Subcutaneous abdominal adipose tissue (tissue), 5 donors: Measurements from ENCODE around the gene NIT1.

ENCODE experiments used
- H3K27ac ChIP-seq: one replicate; pipeline ENCODE4 v1.7.0; 2013; ENCODE audit warnings: low read depth, mild to moderate bottlenecking, inconsistent platforms, low read length, moderate library complexity
- H3K27me3 ChIP-seq, 5 donors: one replicate each; pipeline ENCODE4 v1.7.0; 2013; ENCODE audit warnings: low read length in 5 of 5, inconsistent platforms in 1 of 5; ENCODE audit not compliant: control insufficient read depth in 5 of 5, insufficient read depth in 4 of 5
- H3K36me3 ChIP-seq, 5 donors: one replicate each; pipeline ENCODE4 v1.7.0; 2013; ENCODE audit warnings: low read length in 5 of 5; ENCODE audit not compliant: control insufficient read depth in 5 of 5, insufficient read depth in 5 of 5
- H3K4me1 ChIP-seq, 5 donors: one replicate each; pipeline ENCODE4 v1.7.0; 2013; ENCODE audit warnings: low read length in 5 of 5, mild to moderate bottlenecking in 3 of 5, moderate library complexity in 1 of 5; ENCODE audit not compliant: control insufficient read depth in 5 of 5, insufficient read depth in 5 of 5
- H3K4me3 ChIP-seq, 5 donors: one replicate each; pipeline ENCODE4 v1.7.0; 2013; ENCODE audit warnings: low read length in 5 of 5, low read depth in 1 of 5
- H3K9ac ChIP-seq, 5 donors: one replicate each; pipeline ENCODE4 v1.7.0; 2013; ENCODE audit warnings: low read length in 5 of 5, mild to moderate bottlenecking in 4 of 5, moderate library complexity in 3 of 5
- H3K9me3 ChIP-seq, 5 donors: one replicate each; pipeline ENCODE4 v1.7.0; 2013; ENCODE audit warnings: low read length in 5 of 5; ENCODE audit not compliant: control insufficient read depth in 5 of 5
- donor health status: healthy.
- donor health status: healthy.
- donor health status: healthy.
- donor health status: healthy.
- donor health status: healthy.

The NIT1 gene, protein sequence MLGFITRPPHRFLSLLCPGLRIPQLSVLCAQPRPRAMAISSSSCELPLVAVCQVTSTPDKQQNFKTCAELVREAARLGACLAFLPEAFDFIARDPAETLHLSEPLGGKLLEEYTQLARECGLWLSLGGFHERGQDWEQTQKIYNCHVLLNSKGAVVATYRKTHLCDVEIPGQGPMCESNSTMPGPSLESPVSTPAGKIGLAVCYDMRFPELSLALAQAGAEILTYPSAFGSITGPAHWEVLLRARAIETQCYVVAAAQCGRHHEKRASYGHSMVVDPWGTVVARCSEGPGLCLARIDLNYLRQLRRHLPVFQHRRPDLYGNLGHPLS

DNA sequence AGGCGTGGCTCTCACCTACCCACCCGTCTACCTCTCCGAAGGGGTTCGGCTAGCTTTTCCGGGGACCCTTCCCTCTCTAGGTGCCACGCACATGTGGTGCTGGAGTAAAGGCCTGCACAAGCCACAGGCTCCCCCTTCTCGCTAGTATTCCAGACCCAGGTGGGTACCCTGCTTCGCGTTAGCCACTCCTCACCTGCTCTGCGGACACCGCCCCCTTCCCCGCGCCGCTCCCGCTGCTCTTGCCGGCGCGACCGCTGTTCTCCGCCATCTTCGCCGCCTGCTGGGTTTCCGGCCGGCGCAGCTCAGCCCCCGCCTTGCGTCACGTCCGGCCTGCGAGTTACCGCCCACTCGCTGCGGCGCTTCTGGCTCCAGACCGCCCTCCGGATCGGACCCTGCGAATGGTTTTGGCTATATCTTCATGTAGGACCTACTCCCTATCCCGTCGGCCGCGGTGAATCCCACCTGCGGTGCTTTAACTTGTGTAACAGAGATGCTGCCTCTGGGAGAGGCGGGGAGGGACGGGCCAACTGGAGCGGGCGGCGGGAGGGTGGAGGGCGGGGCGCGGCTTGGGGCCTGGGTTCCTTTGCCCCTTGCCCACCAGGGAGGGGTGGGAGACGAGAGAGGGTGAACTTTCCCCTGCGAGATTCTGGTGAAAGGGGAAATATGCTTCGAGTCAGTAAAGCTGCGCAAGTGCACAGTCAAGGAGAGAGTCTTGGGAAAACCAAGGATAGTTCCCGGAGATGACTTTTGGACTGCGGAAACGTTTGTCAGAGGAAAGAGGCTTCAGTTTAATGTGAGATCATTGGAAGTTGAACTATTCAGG lies at the start of gene NIT1, which contains the start of gene PFDN2:
NIT1 (plus strand) TSS at position 347 of the 823 bp plus-strand sequence; CDS start at position 419, 72 bp downstream.
PFDN2 (minus strand) TSS at position 279 of the 823 bp plus-strand sequence; CDS start at position 268, 11 bp downstream.
- Histone ChIP-seq H3K9me3 (no peaks in the 10 kb centered on the region), H3K27me3 (no peaks in the 10 kb centered on the region), H3K4me1 (peaks cover 12 to 69% (median 56%) of the 10 kb centered on the region in 5 donors), H3K27ac (peak within 1 kb of the TSS; percentile 99), H3K9ac (peak within 1 kb of the TSS; percentile 99 to 100 (median 100)), H3K36me3 (peaks cover 12 to 38% (median 31%) of the 10 kb centered on the region in 5 donors), H3K4me3 (peak within 1 kb of the TSS; percentile 100)

DNA sequence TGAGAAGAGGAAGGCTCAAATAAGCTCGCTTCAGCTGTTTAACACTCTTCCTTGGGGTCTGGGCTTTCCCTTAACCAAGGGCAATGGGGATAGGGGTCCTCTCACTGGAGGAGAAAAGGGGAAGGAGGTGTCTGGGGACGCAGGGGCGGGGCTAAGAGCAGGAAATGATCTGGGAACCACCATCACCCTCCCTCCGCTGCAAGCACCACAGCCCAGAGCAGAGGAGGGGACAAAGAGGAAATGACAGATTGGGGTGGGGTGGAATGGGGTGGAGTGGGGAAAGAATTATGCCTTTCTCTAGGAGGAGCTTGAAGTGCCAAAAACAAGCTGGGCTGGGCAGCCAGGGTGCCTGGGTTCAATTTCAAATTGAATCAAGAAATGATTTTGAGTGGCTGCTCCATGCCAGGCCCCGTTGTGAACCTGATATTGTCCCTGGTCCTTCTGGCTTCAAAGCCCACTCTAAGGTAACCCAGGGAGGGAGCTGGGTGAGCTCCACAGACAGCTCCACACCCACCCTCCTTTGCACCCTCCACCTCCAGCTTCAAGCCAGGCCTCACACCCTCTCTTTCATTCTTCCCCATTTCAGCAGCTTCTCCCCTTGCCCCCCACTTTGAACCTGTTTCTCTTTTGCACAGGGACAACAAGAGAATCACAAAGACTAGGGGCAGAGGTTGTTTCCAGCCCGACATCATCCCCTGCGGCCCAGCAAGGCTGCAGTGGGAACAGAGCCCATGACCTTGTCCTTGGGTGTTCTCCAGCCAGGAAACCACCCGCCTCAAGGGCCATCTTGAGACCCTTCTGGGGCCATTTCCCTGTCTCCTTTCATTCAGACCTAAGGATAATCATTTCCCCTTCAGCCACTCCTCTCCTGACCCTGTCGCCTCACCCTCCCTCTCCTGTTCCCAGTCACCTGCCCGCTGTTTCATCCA lies 49.3 kb upstream of the NIT1 start:
- H3K4me3 ChIP-seq, result peak overlapping the region; percentile 45 to 73 (median 59)
- peaks cover 0 to 16% (median 8%) of the 10 kb centered on the region in 5 donors for H3K4me1 ChIP-seq
- H3K27ac ChIP-seq, result peak overlapping the region; percentile 37
- H3K9ac ChIP-seq, result peak overlapping the region in 4 of 5 donors; percentile 41 to 68 (median 62)
- no peaks in the 10 kb centered on the region for H3K36me3 ChIP-seq
- no peaks in the 10 kb centered on the region for H3K9me3 ChIP-seq
- H3K27me3 ChIP-seq, result no peaks in the 10 kb centered on the region

DNA sequence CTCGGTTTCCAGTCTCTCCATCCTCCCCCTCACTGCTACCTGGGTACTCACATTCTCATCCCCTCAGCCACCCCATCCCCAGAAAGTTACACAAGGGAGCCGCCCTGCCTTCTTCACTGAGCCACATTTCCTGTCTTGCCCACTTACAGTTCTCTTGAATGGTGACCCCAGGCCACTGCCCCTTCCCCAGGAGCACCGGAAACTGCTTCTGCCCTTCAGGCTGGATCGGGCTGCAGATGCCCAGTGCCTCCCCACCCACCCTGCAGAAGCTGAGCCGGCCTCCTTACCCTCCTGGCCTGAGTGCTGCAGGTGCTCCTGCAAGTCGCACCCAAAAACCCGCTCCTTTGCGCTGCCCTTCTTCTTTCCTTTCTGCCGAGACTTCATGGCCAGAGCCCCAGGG lies 48.7 kb upstream of the NIT1 start:
- H3K4me3 ChIP-seq, result peak overlapping the region; percentile 45 to 73 (median 59)
- H3K9ac ChIP-seq, result peak overlapping the region in 4 of 5 donors; percentile 41 to 68 (median 62)
- H3K36me3 ChIP-seq, result no peaks in the 10 kb centered on the region
- no peaks in the 10 kb centered on the region for H3K9me3 ChIP-seq
- peak overlapping the region; percentile 37 for H3K27ac ChIP-seq
- H3K4me1 ChIP-seq, result peaks cover 0 to 16% (median 8%) of the 10 kb centered on the region in 5 donors
- no peaks in the 10 kb centered on the region for H3K27me3 ChIP-seq

DNA sequence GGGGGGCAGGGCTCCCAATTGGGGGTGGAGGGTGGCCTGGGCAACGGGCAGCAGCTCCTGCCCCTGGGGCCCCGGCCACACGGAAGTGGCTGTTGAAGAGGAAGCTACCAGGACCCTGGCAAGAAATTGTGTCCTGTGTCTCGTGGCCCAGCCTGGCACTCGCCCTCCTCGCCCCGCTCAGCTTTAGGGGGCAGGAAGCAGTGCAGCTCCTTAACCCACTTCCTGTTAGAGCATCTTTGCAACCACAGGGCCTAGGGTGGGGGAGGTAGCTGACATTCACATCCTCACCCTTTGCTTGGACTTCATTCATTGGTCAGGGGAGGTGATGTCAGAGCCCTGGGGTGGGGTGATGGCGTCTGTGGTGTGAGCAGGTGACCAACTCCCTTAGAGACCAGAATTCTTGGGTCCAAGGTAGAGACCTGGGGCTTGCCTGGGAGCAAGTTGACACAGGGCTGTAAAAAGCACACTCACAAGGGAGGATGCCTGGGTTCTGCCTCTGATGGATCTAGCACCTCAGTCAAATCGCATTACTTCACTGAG lies 48.1 kb upstream of the NIT1 start, which contains the start of gene ARHGAP30:
ARHGAP30 (minus strand) TSS at position 161 of the 540 bp plus-strand sequence. CDS start 267 bp downstream, outside the sequence.
- Histone ChIP-seq H3K27ac (peak within 1 kb of the TSS; percentile 37), H3K9me3 (no peaks in the 10 kb centered on the region), H3K4me1 (peaks cover 0 to 16% (median 8%) of the 10 kb centered on the region in 5 donors), H3K36me3 (no peaks in the 10 kb centered on the region), H3K9ac (peak within 1 kb of the TSS in 4 of 5 donors; percentile 41 to 68 (median 62)), H3K27me3 (no peaks in the 10 kb centered on the region), H3K4me3 (peak within 1 kb of the TSS; percentile 45 to 73 (median 59))

DNA sequence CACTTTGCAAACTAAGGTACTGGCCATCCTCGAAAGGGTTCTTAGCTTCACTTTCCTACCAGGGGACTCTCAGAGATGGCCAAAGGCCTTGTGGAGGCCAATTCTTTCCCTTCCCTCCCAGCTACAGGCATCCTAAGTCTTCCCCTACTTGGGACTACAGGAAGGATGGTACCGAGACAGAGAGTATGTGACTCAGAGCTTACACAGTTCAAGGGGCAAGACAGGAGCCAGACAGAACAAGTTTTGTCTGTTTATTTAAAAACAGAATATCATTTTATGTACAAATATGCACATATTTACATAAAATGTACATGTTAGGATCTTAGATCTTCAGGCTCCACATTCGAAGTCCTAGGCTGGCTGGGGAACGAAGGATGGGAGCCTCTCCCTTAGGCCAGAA lies 47.1 kb upstream of the NIT1 start:
- H3K9me3 ChIP-seq, result no peaks in the 10 kb centered on the region
- H3K9ac ChIP-seq, result no peak overlapping the region
- no peak overlapping the region for H3K4me3 ChIP-seq
- peaks cover 0 to 16% (median 8%) of the 10 kb centered on the region in 5 donors for H3K4me1 ChIP-seq
- H3K27ac ChIP-seq, result no peak overlapping the region
- H3K36me3 ChIP-seq, result no peaks in the 10 kb centered on the region
- H3K27me3 ChIP-seq, result no peaks in the 10 kb centered on the region

DNA sequence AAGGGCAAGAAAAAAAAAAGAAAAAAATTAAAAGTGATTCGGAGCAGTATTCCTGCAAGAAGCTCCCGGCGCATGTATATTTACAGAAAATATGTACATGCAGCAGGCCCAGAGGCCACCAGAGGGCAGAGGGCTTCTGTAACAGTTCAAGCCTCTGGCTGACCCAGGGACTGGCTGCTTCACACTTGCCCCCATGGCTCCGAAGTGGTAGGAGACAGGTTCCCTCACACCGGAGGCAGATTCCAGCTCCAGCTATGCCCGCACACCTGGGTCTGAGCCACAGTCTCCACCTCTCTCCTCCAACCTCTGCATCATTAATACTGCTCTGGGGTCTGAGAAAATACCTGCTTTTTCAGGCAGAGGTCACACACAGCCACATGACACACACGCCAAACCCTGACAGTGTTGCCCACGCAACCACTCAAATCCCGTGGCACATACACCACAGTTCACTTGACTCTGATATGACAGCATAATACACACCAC lies 46.0 kb upstream of the NIT1 start:
- H3K9ac ChIP-seq, result no peak overlapping the region

DNA sequence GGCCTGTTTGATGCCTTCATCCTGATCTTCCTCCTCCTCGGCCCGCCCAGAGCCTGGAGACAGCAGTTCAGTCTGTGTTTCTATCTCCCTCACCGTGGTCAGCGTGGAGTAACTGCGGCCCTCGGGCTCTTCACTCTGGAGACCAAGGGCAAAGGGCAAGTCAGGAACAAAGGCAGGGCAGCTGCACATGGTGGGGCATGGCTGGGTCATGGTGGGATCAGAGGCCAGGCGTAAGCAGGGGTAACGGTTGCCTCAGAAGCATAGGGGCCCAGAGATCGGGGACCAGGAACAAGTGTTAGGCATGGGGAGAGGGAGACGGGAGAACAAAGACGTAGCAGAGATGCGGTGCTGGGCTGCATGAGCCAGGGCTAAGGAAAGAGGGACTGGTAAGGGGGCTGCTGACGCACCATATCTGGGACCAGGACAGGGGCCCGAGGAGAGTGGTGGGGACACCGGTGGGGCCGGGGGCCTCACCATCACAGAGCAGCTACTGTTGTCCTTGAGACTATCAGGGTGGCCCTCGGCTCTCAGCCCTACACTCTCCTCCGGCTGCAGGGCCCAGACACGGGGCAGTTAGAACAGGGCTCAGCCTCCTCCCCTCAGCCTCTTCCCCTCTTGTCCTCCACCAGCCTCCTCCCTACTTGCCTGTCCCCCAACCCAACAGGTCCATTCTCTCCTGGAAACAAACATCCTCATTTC lies 45.0 kb upstream of the NIT1 start:
- H3K36me3 ChIP-seq, result no peaks in the 10 kb centered on the region
- H3K4me3 ChIP-seq, result no peak overlapping the region
- no peaks in the 10 kb centered on the region for H3K9me3 ChIP-seq
- no peak overlapping the region for H3K9ac ChIP-seq
- peaks cover 0 to 11% (median 8%) of the 10 kb centered on the region in 5 donors for H3K4me1 ChIP-seq
- no peak overlapping the region for H3K27ac ChIP-seq
- H3K27me3 ChIP-seq, result no peaks in the 10 kb centered on the region

More for the DNA sequence above, 46.0 kb upstream of the NIT1 start:
- no peaks in the 10 kb centered on the region for H3K9me3 ChIP-seq
- H3K4me3 ChIP-seq, result no peak overlapping the region
- peaks cover 0 to 16% (median 8%) of the 10 kb centered on the region in 5 donors for H3K4me1 ChIP-seq
- no peaks in the 10 kb centered on the region for H3K36me3 ChIP-seq
- H3K27ac ChIP-seq, result no peak overlapping the region
- no peaks in the 10 kb centered on the region for H3K27me3 ChIP-seq

DNA sequence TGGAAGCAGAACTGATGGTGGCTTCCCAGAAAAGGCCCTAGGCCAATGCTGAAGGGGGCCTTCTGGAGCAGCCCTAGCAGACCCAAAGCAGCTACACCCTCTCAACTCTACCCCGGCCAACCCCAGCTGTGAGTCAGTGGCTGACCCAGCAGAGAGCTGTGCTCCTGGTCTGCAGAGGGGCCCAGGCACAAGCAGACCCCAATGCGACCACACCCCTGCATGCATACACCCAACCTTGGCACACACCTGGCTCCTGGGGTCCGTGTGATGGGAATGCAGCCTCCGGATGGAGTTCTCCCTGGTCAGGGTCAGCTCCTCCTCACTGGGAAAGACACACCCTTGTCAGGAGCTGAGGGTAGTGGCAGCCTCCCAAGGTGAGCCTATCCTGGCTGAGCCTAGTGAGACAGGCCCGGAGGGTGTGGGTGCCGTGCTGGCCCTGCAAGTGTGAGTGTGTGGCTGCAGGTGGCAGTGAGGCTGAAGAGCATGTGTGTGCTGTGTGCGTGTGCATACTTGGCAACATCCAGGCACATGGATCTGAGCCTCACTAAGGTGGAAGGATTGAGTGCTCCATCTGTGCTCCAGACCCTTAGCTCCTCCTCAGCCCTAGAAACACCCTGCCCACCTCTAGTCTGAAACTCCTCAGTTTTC lies 44.3 kb upstream of the NIT1 start:
- no peaks in the 10 kb centered on the region for H3K36me3 ChIP-seq
- peaks cover 0 to 8% (median 8%) of the 10 kb centered on the region in 5 donors for H3K4me1 ChIP-seq
- H3K27me3 ChIP-seq, result no peaks in the 10 kb centered on the region
- no peaks in the 10 kb centered on the region for H3K9me3 ChIP-seq
- no peak overlapping the region for H3K4me3 ChIP-seq
- no peak overlapping the region for H3K9ac ChIP-seq
- H3K27ac ChIP-seq, result no peak overlapping the region
